ENCODE measurements around the gene ATP5F1A.

The ATP5F1A gene

GRCh38 chr18:46061796-46062195 lies 36.3 kb downstream of the ATP5F1A start:
- TF ChIP-seq POLR2A (IDR thresholded peaks at IDR 0.05; ENCODE audit: extremely low read depth, insufficient read length) = no peak
- TF ChIP-seq MAX (IDR thresholded peaks at IDR 0.05; ENCODE audit: low read depth, low read length) = no peak
- TF ChIP-seq MYC (IDR thresholded peaks at IDR 0.05; ENCODE audit: low read depth, low read length) = no peak
- TF ChIP-seq CTCF (IDR thresholded peaks at IDR 0.05; ENCODE audit: low read depth, low read length) = no peak
- H3K4me3 ChIP-seq (ENCODE audit: low read depth, low read length) = no peak overlapping the region
- no peak for DNase-seq (ENCODE audit: low read depth)

- no peak for TF ChIP-seq MYC (IDR thresholded peaks at IDR 0.05; ENCODE audit: low read depth, low read length)
- no peak for TF ChIP-seq CTCF (IDR thresholded peaks at IDR 0.05; ENCODE audit: low read depth, low read length)
- TF ChIP-seq POLR2A (IDR thresholded peaks at IDR 0.05; ENCODE audit: extremely low read depth, insufficient read length) = no peak
- no peak for TF ChIP-seq MAX (IDR thresholded peaks at IDR 0.05; ENCODE audit: low read depth, low read length)
- no peak overlapping the region for H3K4me3 ChIP-seq (ENCODE audit: low read depth, low read length)
- DNase-seq (ENCODE audit: low read depth) = no peak
These were observed 36.7 kb downstream of the ATP5F1A start for GRCh38 chr18:46061387-46061786.

GRCh38 chr18:46060359-46060841 lies 37.7 kb downstream of the ATP5F1A start:
- no peak for DNase-seq (ENCODE audit: low read depth)
- TF ChIP-seq CTCF (IDR thresholded peaks at IDR 0.05; ENCODE audit: low read depth, low read length) (no peak), POLR2A (IDR thresholded peaks at IDR 0.05; ENCODE audit: extremely low read depth, insufficient read length) (no peak), MYC (IDR thresholded peaks at IDR 0.05; ENCODE audit: low read depth, low read length) (no peak), MAX (IDR thresholded peaks at IDR 0.05; ENCODE audit: low read depth, low read length) (no peak)
- no peak overlapping the region for H3K4me3 ChIP-seq (ENCODE audit: low read depth, low read length)

- no peak overlapping the region for H3K4me3 ChIP-seq (ENCODE audit: low read depth, low read length)
- no peak for DNase-seq (ENCODE audit: low read depth)
- TF ChIP-seq MYC (IDR thresholded peaks at IDR 0.05; ENCODE audit: low read depth, low read length) = no peak
- TF ChIP-seq MAX (IDR thresholded peaks at IDR 0.05; ENCODE audit: low read depth, low read length) = no peak
- no peak for TF ChIP-seq POLR2A (IDR thresholded peaks at IDR 0.05; ENCODE audit: extremely low read depth, insufficient read length)
These were observed 42.3 kb downstream of the ATP5F1A start for GRCh38 chr18:46055838-46056230.

GRCh38 chr18:46054956-46055837 lies 42.9 kb downstream of the ATP5F1A start:
- TF ChIP-seq MAX (IDR thresholded peaks at IDR 0.05; ENCODE audit: low read depth, low read length) (no peak), CTCF (IDR thresholded peaks at IDR 0.05; ENCODE audit: low read depth, low read length) (no peak), MYC (IDR thresholded peaks at IDR 0.05; ENCODE audit: low read depth, low read length) (no peak)
- no peak for DNase-seq (ENCODE audit: low read depth)

GRCh38 chr18:46053368-46054095 lies 44.6 kb downstream of the ATP5F1A start:
- TF ChIP-seq MYC (IDR thresholded peaks at IDR 0.05; ENCODE audit: low read depth, low read length) (no peak), POLR2A (IDR thresholded peaks at IDR 0.05; ENCODE audit: extremely low read depth, insufficient read length) (no peak), CTCF (IDR thresholded peaks at IDR 0.05; ENCODE audit: low read depth, low read length) (no peak), MAX (IDR thresholded peaks at IDR 0.05; ENCODE audit: low read depth, low read length) (no peak)
- no peak for DNase-seq (ENCODE audit: low read depth)
- H3K4me3 ChIP-seq (ENCODE audit: low read depth, low read length) = no peak overlapping the region

More at GRCh38 chr18:46054956-46055837, 42.9 kb downstream of the ATP5F1A start:
- H3K4me3 ChIP-seq (ENCODE audit: low read depth, low read length) = no peak overlapping the region
